Measurements from ENCODE around the gene MAGI2. TPM values are rescaled to one million over a fixed set of nuclear protein-coding genes. Genes with fewer than 3 reads are reported as not detected.

The MAGI2 gene
- polyA plus RNA-seq (ENCODE audit: insufficient read length), result 3.7 TPM

GRCh38 chr7:79453558-79454360 lies at the start of gene MAGI2:
TSS of gene MAGI2 (minus strand) at chr7:79453667. CDS start at chr7:79453320, 347 bp downstream.
- peak; percentile 41 for DNase-seq (ENCODE audit: low read depth)

DNA sequence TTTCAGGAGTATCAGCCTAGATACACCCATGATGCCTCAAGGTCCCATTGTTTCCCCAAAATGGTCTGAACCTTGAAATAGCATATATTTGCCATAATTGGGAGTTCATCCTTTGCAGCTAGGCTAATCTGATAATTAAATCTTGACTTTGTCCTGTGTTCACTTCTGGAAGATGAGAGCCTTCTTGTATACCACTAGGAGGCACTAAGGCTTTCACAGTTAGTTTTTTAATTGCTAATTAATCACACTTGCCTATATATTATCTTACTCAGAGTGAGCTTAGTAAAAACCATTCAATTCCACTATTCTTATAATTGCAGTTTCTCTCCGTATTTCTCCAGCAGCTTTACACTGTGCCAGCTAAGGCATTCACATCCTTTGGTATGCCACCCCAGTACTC lies 48.7 kb upstream of the MAGI2 start:
- no peak for DNase-seq (ENCODE audit: low read depth)

- no peak for DNase-seq (ENCODE audit: low read depth)
These were observed 47.3 kb upstream of the MAGI2 start for GRCh38 chr7:79500759-79501158.

DNA sequence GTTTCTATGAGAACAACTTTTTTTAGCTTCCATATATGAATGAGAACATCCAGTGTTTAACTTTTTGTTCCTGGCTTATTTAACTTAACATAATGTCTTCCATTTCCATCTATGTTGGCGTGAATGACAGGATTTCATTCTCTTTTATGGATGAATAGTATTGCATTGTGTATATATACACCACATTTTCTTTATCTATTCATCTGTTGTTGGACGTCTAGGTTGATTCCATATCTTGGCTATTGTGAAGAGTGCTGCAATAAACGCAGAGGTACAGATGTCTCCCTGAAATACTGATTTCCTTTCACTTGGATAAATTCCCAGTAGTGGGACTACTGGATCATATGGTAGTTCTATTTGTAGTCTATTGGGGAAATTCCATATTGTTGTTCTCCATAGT lies 44.3 kb upstream of the MAGI2 start:
- DNase-seq (ENCODE audit: low read depth), result no peak

- DNase-seq (ENCODE audit: low read depth), result no peak
These were observed 42.2 kb upstream of the MAGI2 start for GRCh38 chr7:79495544-79496272.

GRCh38 chr7:79494046-79494445 lies 40.6 kb upstream of the MAGI2 start:
- no peak for DNase-seq (ENCODE audit: low read depth)

DNA sequence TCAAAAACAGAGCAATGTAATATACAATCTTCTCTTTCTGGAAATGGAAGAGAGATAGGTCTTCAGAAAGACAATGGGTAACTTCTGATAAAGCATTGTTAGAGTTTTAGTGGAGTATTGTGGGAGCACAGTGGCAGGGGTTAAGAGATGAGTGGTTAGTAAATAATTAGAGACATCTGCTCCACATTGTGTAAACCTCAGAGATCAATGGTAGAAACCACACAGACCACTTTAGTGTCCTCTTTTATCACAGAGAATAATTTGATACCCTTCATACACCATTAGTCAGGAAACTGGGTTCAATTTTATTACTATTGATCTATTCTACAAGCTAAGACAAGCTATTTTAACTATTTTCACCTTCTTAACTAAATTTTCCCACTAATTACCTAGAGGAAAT lies 35.9 kb upstream of the MAGI2 start:
- no peak for DNase-seq (ENCODE audit: low read depth)

DNA sequence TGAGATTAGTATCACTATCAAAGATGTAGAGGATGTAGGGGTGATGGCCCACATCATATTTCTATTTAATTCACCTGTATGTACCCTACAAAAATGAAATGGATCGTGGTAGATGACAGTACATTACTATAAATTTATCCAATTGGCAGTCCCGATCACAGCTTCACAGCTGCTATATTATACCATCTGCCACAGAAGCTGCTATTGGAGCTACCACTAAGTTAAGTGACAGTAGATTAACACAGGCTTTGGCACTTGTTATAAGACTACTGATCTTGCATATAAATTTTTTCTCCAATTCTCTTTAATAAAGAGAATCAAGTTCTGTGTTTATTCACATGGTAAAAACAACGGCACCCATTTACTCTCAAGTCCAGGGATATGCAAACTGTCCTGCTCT lies 24.9 kb upstream of the MAGI2 start:
- no peak for DNase-seq (ENCODE audit: low read depth)

DNA sequence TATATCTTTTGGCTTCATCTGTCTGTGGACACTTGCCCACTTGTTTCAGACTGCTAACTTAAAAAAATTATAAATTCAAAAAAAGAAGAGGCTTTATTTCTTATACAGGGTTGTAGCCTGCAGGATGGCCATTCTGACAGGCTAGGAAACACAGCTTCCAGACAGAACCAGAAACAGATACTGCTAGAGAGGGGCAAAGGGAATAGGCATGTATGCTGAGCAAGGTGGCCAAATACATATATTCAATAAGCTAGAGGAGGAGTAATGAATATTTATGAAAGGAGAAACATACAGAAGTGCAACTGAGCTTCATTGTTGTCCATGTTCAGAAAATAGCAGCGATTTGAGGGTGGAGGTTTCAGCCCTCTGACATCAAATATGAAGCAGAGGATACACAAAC lies 22.0 kb upstream of the MAGI2 start:
- no peak for DNase-seq (ENCODE audit: low read depth)

- no peak for DNase-seq (ENCODE audit: low read depth)
These were observed 18.2 kb upstream of the MAGI2 start for GRCh38 chr7:79471699-79472098.

- no peak for DNase-seq (ENCODE audit: low read depth)
These were observed 17.8 kb upstream of the MAGI2 start for GRCh38 chr7:79471283-79471682.

DNA sequence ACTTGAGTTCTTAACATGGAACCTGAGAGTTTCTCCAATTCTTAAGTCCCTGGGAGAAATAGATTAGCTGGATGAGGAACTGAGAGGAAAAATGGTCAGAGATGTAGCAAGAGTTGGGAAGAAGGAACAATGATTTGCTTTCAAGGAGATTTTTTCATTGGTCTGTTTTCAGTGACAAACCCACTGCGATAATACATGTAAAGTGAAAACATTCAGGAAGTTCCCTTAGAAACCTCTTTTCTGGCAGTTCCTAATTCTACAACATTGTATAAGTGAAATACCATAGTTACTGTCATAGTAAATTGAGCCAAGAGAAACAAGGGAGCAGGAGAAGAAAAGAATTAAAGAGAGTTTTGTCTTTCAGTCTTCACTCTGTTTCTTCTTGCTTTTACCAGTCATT lies 12.1 kb upstream of the MAGI2 start:
- DNase-seq (ENCODE audit: low read depth), result no peak

GRCh38 chr7:79464051-79464450 lies 10.6 kb upstream of the MAGI2 start:
- no peak for DNase-seq (ENCODE audit: low read depth)

DNA sequence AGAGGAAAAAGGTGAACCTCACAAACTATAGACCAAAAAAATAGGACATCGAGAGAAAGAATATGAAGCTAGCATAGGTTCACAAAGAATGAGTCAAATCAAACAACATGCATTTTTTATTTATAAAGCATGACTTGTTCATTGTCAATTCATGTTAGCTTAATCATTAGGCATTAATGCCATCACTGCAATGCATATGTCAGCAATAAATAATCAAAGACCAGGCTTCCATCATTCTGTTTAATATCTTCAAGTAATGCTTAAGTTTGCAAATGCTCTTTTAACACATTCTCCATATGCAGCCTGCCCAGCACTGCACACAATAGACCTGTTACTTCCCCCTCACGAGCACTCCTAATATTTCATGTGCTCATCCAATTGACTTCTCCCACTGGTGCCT lies 8.9 kb upstream of the MAGI2 start:
- no peak for DNase-seq (ENCODE audit: low read depth)

DNA sequence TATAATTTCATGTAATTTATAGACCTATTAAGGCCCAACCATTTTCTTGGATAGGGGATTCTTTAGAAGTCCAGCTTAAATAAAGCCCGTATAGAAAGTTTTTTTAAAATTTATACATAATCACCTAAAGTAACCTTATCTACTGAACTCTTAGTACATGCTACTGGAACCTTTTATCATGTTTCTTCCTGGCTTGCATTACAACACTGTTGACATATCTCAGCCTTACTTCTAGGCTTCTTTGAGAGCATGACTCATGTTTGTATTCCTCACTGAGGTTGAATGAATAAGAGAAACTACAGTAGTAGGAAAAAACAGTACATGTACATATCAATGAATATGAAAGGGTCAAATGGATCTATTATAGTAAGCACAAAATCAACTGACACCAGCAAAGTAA lies 8.2 kb upstream of the MAGI2 start:
- no peak for DNase-seq (ENCODE audit: low read depth)

- no peak for DNase-seq (ENCODE audit: low read depth)
These were observed 5.9 kb upstream of the MAGI2 start for GRCh38 chr7:79459381-79459780.

GRCh38 chr7:79458796-79459195 lies 5.3 kb upstream of the MAGI2 start:
- no peak for DNase-seq (ENCODE audit: low read depth)

GRCh38 chr7:79455173-79455790 lies 1.8 kb upstream of the MAGI2 start:
- no peak for DNase-seq (ENCODE audit: low read depth)

- DNase-seq (ENCODE audit: low read depth), result no peak
These were observed 994 bp upstream of the MAGI2 start for GRCh38 chr7:79454361-79454960.

GRCh38 chr7:79453266-79453557 lies 255 bp downstream of the MAGI2 start:
- DNase-seq (ENCODE audit: low read depth), result no peak

DNA sequence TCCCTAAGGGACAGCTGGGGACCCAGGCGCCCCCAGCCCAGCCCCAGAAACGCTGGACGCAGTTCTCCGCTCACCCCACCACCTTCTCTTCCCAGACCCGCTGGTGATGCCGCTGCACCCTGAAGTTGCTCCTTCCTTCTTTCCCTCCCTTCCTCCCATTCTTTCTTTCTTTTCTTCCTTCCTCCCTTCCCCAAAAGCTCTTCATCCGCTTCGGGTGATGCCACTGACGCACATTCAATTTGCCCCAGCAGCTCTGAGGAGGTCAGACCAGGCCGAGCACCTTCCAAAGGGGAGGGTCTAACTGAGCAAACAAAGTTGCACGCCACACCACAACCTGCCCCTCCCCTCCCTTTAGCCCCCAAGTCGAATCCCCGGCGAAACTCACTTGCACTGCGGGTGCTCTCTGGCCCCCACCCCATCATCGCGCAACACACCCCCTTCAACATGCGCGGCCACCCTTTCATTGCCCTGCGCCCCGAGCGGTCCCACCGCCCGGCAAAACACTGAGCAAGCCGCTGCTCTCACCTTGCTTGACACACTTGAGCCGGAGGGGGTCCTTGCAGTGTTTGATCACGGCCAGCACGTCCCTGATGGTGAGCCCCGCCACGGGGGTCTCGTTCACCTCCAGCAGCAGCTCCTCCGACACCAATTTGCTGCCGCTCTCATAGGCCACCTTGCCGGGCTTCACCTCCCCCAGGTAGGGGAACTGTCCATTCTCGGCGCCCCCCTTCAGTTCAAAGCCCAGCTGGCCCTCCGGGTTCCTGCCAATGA lies 787 bp downstream of the MAGI2 start:
- DNase-seq (ENCODE audit: low read depth), result no peak

- DNase-seq (ENCODE audit: low read depth), result no peak
These were observed 1.4 kb downstream of the MAGI2 start for GRCh38 chr7:79452032-79452494.
